Activated CD4-positive, alpha-beta T cell treated with anti-CD3 and anti-CD28 coated beads, Interleukin-2, amount 50 U/mL, for 1 hour (primary cell): ENCODE measurements around the gene INAVA.
"Not testable (repeated sequence)": the region's sequence is repeated elsewhere in the genome, so short reads cannot be mapped to it uniquely, and the experiment has no call there.

ENCODE experiments used
- DNase-seq: peaks from one replicate; pipeline ENCODE4 v3.0.0-alpha.2; 2020

The INAVA gene

GRCh38 chr1:200899954-200900867, 5.5 kb downstream of the INAVA start:
- no peak for DNase-seq

- no peak for DNase-seq
These were observed 6.2 kb downstream of the INAVA start for GRCh38 chr1:200900877-200901276.

GRCh38 chr1:200901350-200901749, 6.7 kb downstream of the INAVA start:
- no peak for DNase-seq

GRCh38 chr1:200901796-200902444, 7.2 kb downstream of the INAVA start:
- no peak for DNase-seq

GRCh38 chr1:200903793-200904192, 9.1 kb downstream of the INAVA start:
- no peak for DNase-seq

- DNase-seq = no peak
These were observed 10.1 kb downstream of the INAVA start for GRCh38 chr1:200904772-200905171.

- no peak for DNase-seq
These were observed 10.8 kb downstream of the INAVA start for GRCh38 chr1:200905411-200906052.

- DNase-seq = no peak
These were observed 11.8 kb downstream of the INAVA start for GRCh38 chr1:200906491-200906890.

GRCh38 chr1:200907611-200908097, 13.0 kb downstream of the INAVA start:
- no peak for DNase-seq

GRCh38 chr1:200908191-200908868, 13.6 kb downstream of the INAVA start:
- no peak for DNase-seq

GRCh38 chr1:200909071-200909470, 14.4 kb downstream of the INAVA start:
- no peak for DNase-seq

GRCh38 chr1:200909757-200910239, 15.1 kb downstream of the INAVA start:
- DNase-seq = no peak

GRCh38 chr1:200911361-200911760, 16.7 kb downstream of the INAVA start:
- DNase-seq = no peak

GRCh38 chr1:200911936-200912335, 17.2 kb downstream of the INAVA start:
- not testable (repeated sequence) for DNase-seq

- no peak for DNase-seq
These were observed 18.2 kb downstream of the INAVA start for GRCh38 chr1:200912737-200913407.

GRCh38 chr1:200916152-200916551, 21.5 kb downstream of the INAVA start:
- DNase-seq = no peak

GRCh38 chr1:200916681-200917080, 22.0 kb downstream of the INAVA start:
- no peak for DNase-seq

- no peak for DNase-seq
These were observed 22.7 kb downstream of the INAVA start for GRCh38 chr1:200917291-200917817.

GRCh38 chr1:200918006-200918405, 23.3 kb downstream of the INAVA start:
- no peak for DNase-seq

GRCh38 chr1:200919386-200919785, 24.7 kb downstream of the INAVA start:
- no peak for DNase-seq

- no peak for DNase-seq
These were observed 26.9 kb downstream of the INAVA start for GRCh38 chr1:200921571-200922110.

- no peak for DNase-seq
These were observed 27.7 kb downstream of the INAVA start for GRCh38 chr1:200922406-200922805.
